ENCODE results near the gene IER5. TPM values are rescaled to one million over a fixed set of nuclear protein-coding genes. Genes with fewer than 3 reads are reported as not detected.

Gene IER5
- total RNA-seq, 1 experiment from 2014 or later: 18.2 TPM

- TF ChIP-seq FOXK1 (CRISPR knock-in tag; IDR thresholded peaks at IDR 0.05): no peak
- no peak for TF ChIP-seq ZNF425 (CRISPR knock-in tag; conservative IDR thresholded peaks at IDR 0.05)
- no peak for TF ChIP-seq ESRRA (CRISPR knock-in tag; IDR thresholded peaks at IDR 0.05; ENCODE audit: borderline replicate concordance)
- no peak for TF ChIP-seq ZNF671 (CRISPR knock-in tag; IDR thresholded peaks at IDR 0.05)
- no peak for TF ChIP-seq ZBTB21 (CRISPR knock-in tag; IDR thresholded peaks at IDR 0.05; ENCODE audit: borderline replicate concordance)
- no peak for TF ChIP-seq CREB1 (CRISPR knock-in tag; IDR thresholded peaks at IDR 0.05)
- TF ChIP-seq CREM (CRISPR knock-in tag; IDR thresholded peaks at IDR 0.05): no peak
- TF ChIP-seq FOXP1 (CRISPR knock-in tag; IDR thresholded peaks at IDR 0.05; ENCODE audit: borderline replicate concordance): no peak
- TF ChIP-seq GRHL2 (CRISPR knock-in tag; IDR thresholded peaks at IDR 0.05; ENCODE audit: insufficient replicate concordance, severe bottlenecking): no peak
- TF ChIP-seq E2F4 (CRISPR knock-in tag; IDR thresholded peaks at IDR 0.05; ENCODE audit: borderline replicate concordance, low read depth): no peak
- TF ChIP-seq IRF1 (CRISPR knock-in tag; IDR thresholded peaks at IDR 0.05): no peak
- TF ChIP-seq CDX4 (CRISPR knock-in tag; IDR thresholded peaks at IDR 0.05; ENCODE audit: borderline replicate concordance): no peak
Observed at GRCh38 chr1:181102841-181103240, 14.3 kb downstream of the IER5 start (continued).

- DNase-seq (ENCODE audit: low spot score) (no peak), ATAC-seq (no peak)
- H3K9me3 Mint-ChIP-seq: 0 out of 2 replicates have a peak, but pooled peaks cover 3% of the 10 kb centered on the region
- H3K4me1 Mint-ChIP-seq: peaks cover 86% of the 10 kb centered on the region
- H3K27ac Mint-ChIP-seq: no peak overlapping the region
- H3K36me3 Mint-ChIP-seq: no peaks in the 10 kb centered on the region
- POLR2A ChIA-PET: interaction anchor here (2.7 kb wide), 1 partner anchor 13 kb away, joined by 8 read pairs; no protein-coding TSS in a partner anchor
- H3K27me3 Mint-ChIP-seq (ENCODE audit: low read depth): peaks cover 80% of the 10 kb centered on the region
- H3K4me3 Mint-ChIP-seq: peak overlapping the region; percentile 85
- CTCF ChIA-PET: interaction anchor here (1.2 to 2.3 kb wide), 2 partner anchors 19 to 222 kb away, joined by 3 to 10 read pairs; no protein-coding TSS in a partner anchor
- TF ChIP-seq ELF4 (CRISPR knock-in tag; IDR thresholded peaks at IDR 0.05; ENCODE audit: low read depth) (no peak), NR1H2 (CRISPR knock-in tag; IDR thresholded peaks at IDR 0.05) (no peak), ZNF532 (CRISPR knock-in tag; IDR thresholded peaks at IDR 0.05; ENCODE audit: borderline replicate concordance) (no peak), ZNF121 (CRISPR knock-in tag; IDR thresholded peaks at IDR 0.05) (no peak), CDX4 (CRISPR knock-in tag; IDR thresholded peaks at IDR 0.05; ENCODE audit: borderline replicate concordance) (no peak), ZSCAN18 (CRISPR knock-in tag; IDR thresholded peaks at IDR 0.05) (no peak), HMGA2 (CRISPR knock-in tag; IDR thresholded peaks at IDR 0.05) (no peak), CREM (CRISPR knock-in tag; IDR thresholded peaks at IDR 0.05) (no peak), ZNF425 (CRISPR knock-in tag; conservative IDR thresholded peaks at IDR 0.05) (no peak), NR3C1 (CRISPR knock-in tag; conservative IDR thresholded peaks at IDR 0.05; ENCODE audit: low read depth) (no peak), JAZF1 (CRISPR knock-in tag; IDR thresholded peaks at IDR 0.05) (no peak), ZNF138 (CRISPR knock-in tag; conservative IDR thresholded peaks at IDR 0.05) (no peak)
Observed at GRCh38 chr1:181103399-181103798, 14.9 kb downstream of the IER5 start.
